ENCODE data around the gene PDLIM5. TPM values are rescaled to one million over a fixed set of nuclear protein-coding genes. Genes with fewer than 3 reads are reported as not detected.
"Not testable (repeated sequence)": the region's sequence is repeated elsewhere in the genome, so short reads cannot be mapped to it uniquely, and the experiment has no call there.

The PDLIM5 gene
- total RNA-seq, 3 donors from 2014 or later (not counting 1 experiment from before 2014, with no cell fraction given) = 41.8 to 94.8 (median 50.5) TPM

- Mint-ChIP-seq H3K9me3 (no peaks in the 10 kb centered on the region), H3K27ac (no peak overlapping the region), H3K36me3 (no peaks in the 10 kb centered on the region), H3K4me3 (no peak overlapping the region), H3K4me1 (peaks cover 21% of the 10 kb centered on the region in 2 donors), H3K27me3 (ENCODE audit: low read depth in 2 of 2) (no peaks in the 10 kb centered on the region)
- Histone ChIP-seq H3K4me1 (ENCODE audit: control insufficient read depth, insufficient read depth, low read length) (no peaks in the 10 kb centered on the region), H3K36me3 (ENCODE audit: control insufficient read depth, insufficient read depth, low read length) (no peaks in the 10 kb centered on the region), H3K9me3 (ENCODE audit: control insufficient read depth, insufficient read depth, low read length) (no peaks in the 10 kb centered on the region), H3K4me3 (ENCODE audit: low read length) (no peak overlapping the region), H3K27me3 (ENCODE audit: control insufficient read depth, insufficient read depth, low read length) (no peaks in the 10 kb centered on the region), H3K27ac (ENCODE audit: low read length) (no peak overlapping the region)
- DNase-seq (no peak), ATAC-seq (no peak)
- no peak for TF ChIP-seq CTCF (IDR thresholded peaks at IDR 0.05)
- intact Hi-C loops (cut with micrococcal nuclease) = no loop called here
- 83% methylated on average over 1 of the region's 3 CpGs for WGBS (ENCODE audit: insufficient coverage)
Measured at GRCh38 chr4:94551643-94552564, 100.2 kb downstream of the PDLIM5 start.

- DNase-seq; H3K4me1 Mint-ChIP-seq; H3K27ac Mint-ChIP-seq; ATAC-seq; H3K36me3 Mint-ChIP-seq; H3K27me3 Mint-ChIP-seq (ENCODE audit: low read depth in 2 of 2); H3K4me1 ChIP-seq (ENCODE audit: control insufficient read depth, insufficient read depth, low read length); H3K27ac ChIP-seq (ENCODE audit: low read length); H3K4me3 ChIP-seq (ENCODE audit: low read length); H3K9me3 Mint-ChIP-seq; intact Hi-C loops (cut with micrococcal nuclease); H3K9me3 ChIP-seq (ENCODE audit: control insufficient read depth, insufficient read depth, low read length); H3K36me3 ChIP-seq (ENCODE audit: control insufficient read depth, insufficient read depth, low read length); H3K27me3 ChIP-seq (ENCODE audit: control insufficient read depth, insufficient read depth, low read length); H3K4me3 Mint-ChIP-seq: not testable (repeated sequence)
- 100% methylated on average over 1 of the region's 4 CpGs for WGBS (ENCODE audit: insufficient coverage)
Measured at GRCh38 chr4:94556047-94556446, 104.3 kb downstream of the PDLIM5 start.

- H3K36me3 Mint-ChIP-seq; H3K27me3 ChIP-seq (ENCODE audit: control insufficient read depth, insufficient read depth, low read length); H3K4me3 Mint-ChIP-seq; H3K4me1 ChIP-seq (ENCODE audit: control insufficient read depth, insufficient read depth, low read length); H3K27ac Mint-ChIP-seq; H3K9me3 Mint-ChIP-seq; H3K4me3 ChIP-seq (ENCODE audit: low read length); ATAC-seq; H3K9me3 ChIP-seq (ENCODE audit: control insufficient read depth, insufficient read depth, low read length); H3K27me3 Mint-ChIP-seq (ENCODE audit: low read depth in 2 of 2); H3K27ac ChIP-seq (ENCODE audit: low read length); intact Hi-C loops (cut with micrococcal nuclease); H3K36me3 ChIP-seq (ENCODE audit: control insufficient read depth, insufficient read depth, low read length); DNase-seq: not testable (repeated sequence)
- peaks cover 9 to 12% of the 10 kb centered on the region in 2 donors for H3K4me1 Mint-ChIP-seq
- no CpG with 5 or more reads among the region's 1 CpG for WGBS (ENCODE audit: insufficient coverage)
Measured at GRCh38 chr4:94557632-94558031, 105.9 kb downstream of the PDLIM5 start.

GRCh38 chr4:94558392-94558904, 106.7 kb downstream of the PDLIM5 start:
- H3K9me3 Mint-ChIP-seq = no peaks in the 10 kb centered on the region
- Histone ChIP-seq H3K27ac (ENCODE audit: low read length) (no peak overlapping the region), H3K4me3 (ENCODE audit: low read length) (no peak overlapping the region), H3K27me3 (ENCODE audit: control insufficient read depth, insufficient read depth, low read length) (no peaks in the 10 kb centered on the region), H3K4me1 (ENCODE audit: control insufficient read depth, insufficient read depth, low read length) (no peaks in the 10 kb centered on the region), H3K36me3 (ENCODE audit: control insufficient read depth, insufficient read depth, low read length) (no peaks in the 10 kb centered on the region), H3K9me3 (ENCODE audit: control insufficient read depth, insufficient read depth, low read length) (no peaks in the 10 kb centered on the region)
- DNase-seq = no peak
- no peak overlapping the region for H3K27ac Mint-ChIP-seq
- WGBS (ENCODE audit: insufficient coverage) = no CpG with 5 or more reads among the region's 1 CpG
- H3K4me3 Mint-ChIP-seq = no peak overlapping the region
- ATAC-seq = no peak
- no peak for TF ChIP-seq CTCF (IDR thresholded peaks at IDR 0.05)
- intact Hi-C loops (cut with micrococcal nuclease) = no loop called here
- H3K27me3 Mint-ChIP-seq (ENCODE audit: low read depth in 2 of 2) = no peaks in the 10 kb centered on the region
- H3K36me3 Mint-ChIP-seq = no peaks in the 10 kb centered on the region
- H3K4me1 Mint-ChIP-seq = peaks cover 9 to 13% of the 10 kb centered on the region in 2 donors

All from natural killer cell (primary cell).